GM19452 (cell line): ENCODE measurements around the gene NLRP8.
"Not testable (repeated sequence)": the region's sequence is repeated elsewhere in the genome, so short reads cannot be mapped to it uniquely, and the experiment has no call there.

Source experiments
- ATAC-seq: cut with Tn5 transposase; IDR thresholded peaks from one replicate; pipeline ENCODE4 v1.9.1; 2021; ENCODE audit not compliant: unreplicated experiment

The NLRP8 gene

GRCh38 chr19:55962186-55962585 lies 14.6 kb downstream of the NLRP8 start:
- ATAC-seq = no peak

- no peak for ATAC-seq
Measured at GRCh38 chr19:55973982-55974381, 26.4 kb downstream of the NLRP8 start.

GRCh38 chr19:55980415-55980814 lies 32.8 kb downstream of the NLRP8 start:
- no peak for ATAC-seq

- ATAC-seq = no peak
Measured at GRCh38 chr19:55985254-55985653, 37.6 kb downstream of the NLRP8 start.

- no peak for ATAC-seq
Measured at GRCh38 chr19:55986487-55986886, 38.9 kb downstream of the NLRP8 start, which contains the start of gene NLRP5. Gene NLRP5, plus strand, starts transcription at chr19:55986775.

- no peak for ATAC-seq
Measured at GRCh38 chr19:55990831-55991230, 43.2 kb downstream of the NLRP8 start.

GRCh38 chr19:55993492-55993891 lies 45.9 kb downstream of the NLRP8 start:
- ATAC-seq = no peak

- ATAC-seq = no peak
Measured at GRCh38 chr19:56014765-56015164, 67.1 kb downstream of the NLRP8 start.

- no peak for ATAC-seq
Measured at GRCh38 chr19:56015756-56016155, 68.1 kb downstream of the NLRP8 start.

- ATAC-seq = not testable (repeated sequence)
Measured at GRCh38 chr19:56019325-56019724, 71.7 kb downstream of the NLRP8 start.

GRCh38 chr19:56020355-56020975 lies 72.8 kb downstream of the NLRP8 start:
- ATAC-seq = not testable (repeated sequence)

- ATAC-seq = no peak
Measured at GRCh38 chr19:56026769-56027168, 79.1 kb downstream of the NLRP8 start.
